ENCODE data around the gene KRTAP19-7. TPM values are rescaled to one million over a fixed set of nuclear protein-coding genes. Genes with fewer than 3 reads are reported as not detected.

Gene KRTAP19-7
- total RNA-seq, 1 experiment from 2014 or later: not detected

Small RNA genes lying within 50 kb of the gene (small RNA-seq; reads per million reads assigned to genes)
- gene AP000567.1 (not detected), gene KRTAP19-10P (not detected), gene KRTAP19-11P (not detected), gene KRTAP22-1 (not detected), gene KRTAP22-2 (not detected)

Other genes starting within 250 kb of the KRTAP19-7 start
- not detected in 2 replicates for gene KRTAP26-1, start 241.0 kb downstream of the KRTAP19-7 start, total RNA-seq (2014; rRNA removed; shearing (Covaris generic))
- not detected in 2 replicates for gene KRTAP27-1, start 223.6 kb downstream of the KRTAP19-7 start, total RNA-seq (2014; rRNA removed; shearing (Covaris generic))
- gene KRTAP23-1, start 212.7 kb downstream of the KRTAP19-7 start, total RNA-seq (2014; rRNA removed; shearing (Covaris generic)): not detected in 2 replicates
- not detected in 2 replicates for gene KRTAP13-2, start 189.0 kb downstream of the KRTAP19-7 start, total RNA-seq (2014; rRNA removed; shearing (Covaris generic))
- not detected in 2 replicates for gene KRTAP13-1, start 165.3 kb downstream of the KRTAP19-7 start, total RNA-seq (2014; rRNA removed; shearing (Covaris generic))
- gene KRTAP13-3, start 135.4 kb downstream of the KRTAP19-7 start, total RNA-seq (2014; rRNA removed; shearing (Covaris generic)): not detected in 2 replicates
- not detected in 2 replicates for gene KRTAP13-4, start 131.1 kb downstream of the KRTAP19-7 start, total RNA-seq (2014; rRNA removed; shearing (Covaris generic))
- gene KRTAP15-1, start 121.0 kb downstream of the KRTAP19-7 start, total RNA-seq (2014; rRNA removed; shearing (Covaris generic)): not detected in 2 replicates
- not detected in 2 replicates for gene KRTAP19-1, start 80.9 kb downstream of the KRTAP19-7 start, total RNA-seq (2014; rRNA removed; shearing (Covaris generic))
- gene KRTAP19-2, start 73.9 kb downstream of the KRTAP19-7 start, total RNA-seq (2014; rRNA removed; shearing (Covaris generic)): not detected in 2 replicates
- gene KRTAP19-3, start 69.3 kb downstream of the KRTAP19-7 start, total RNA-seq (2014; rRNA removed; shearing (Covaris generic)): not detected in 2 replicates
- gene KRTAP19-4, start 64.1 kb downstream of the KRTAP19-7 start, total RNA-seq (2014; rRNA removed; shearing (Covaris generic)): not detected in 2 replicates
- not detected in 2 replicates for gene KRTAP19-5, start 59.2 kb downstream of the KRTAP19-7 start, total RNA-seq (2014; rRNA removed; shearing (Covaris generic))
- not detected in 2 replicates for gene KRTAP19-6, start 19.4 kb downstream of the KRTAP19-7 start, total RNA-seq (2014; rRNA removed; shearing (Covaris generic))
- gene KRTAP22-2, start 29.1 kb upstream of the KRTAP19-7 start, total RNA-seq (2014; rRNA removed; shearing (Covaris generic)): not detected in 2 replicates
- not detected in 2 replicates for gene KRTAP6-3, start 31.1 kb upstream of the KRTAP19-7 start, total RNA-seq (2014; rRNA removed; shearing (Covaris generic))
- gene KRTAP6-2, start 37.6 kb upstream of the KRTAP19-7 start, total RNA-seq (2014; rRNA removed; shearing (Covaris generic)): not detected in 2 replicates
- not detected in 2 replicates for gene KRTAP22-1, start 39.8 kb upstream of the KRTAP19-7 start, total RNA-seq (2014; rRNA removed; shearing (Covaris generic))
- not detected in 2 replicates for gene KRTAP6-1, start 52.6 kb upstream of the KRTAP19-7 start, total RNA-seq (2014; rRNA removed; shearing (Covaris generic))
- not detected in 2 replicates for gene KRTAP20-1, start 55.1 kb upstream of the KRTAP19-7 start, total RNA-seq (2014; rRNA removed; shearing (Covaris generic))
- not detected in 2 replicates for gene KRTAP20-4, start 59.3 kb upstream of the KRTAP19-7 start, total RNA-seq (2014; rRNA removed; shearing (Covaris generic))
- not detected in 2 replicates for gene KRTAP20-2, start 73.9 kb upstream of the KRTAP19-7 start, total RNA-seq (2014; rRNA removed; shearing (Covaris generic))
- not detected in 2 replicates for gene KRTAP20-3, start 81.5 kb upstream of the KRTAP19-7 start, total RNA-seq (2014; rRNA removed; shearing (Covaris generic))
- not detected in 2 replicates for gene KRTAP21-3, start 157.5 kb upstream of the KRTAP19-7 start, total RNA-seq (2014; rRNA removed; shearing (Covaris generic))
- gene KRTAP21-2, start 185.9 kb upstream of the KRTAP19-7 start, total RNA-seq (2014; rRNA removed; shearing (Covaris generic)): not detected in 2 replicates
- gene KRTAP21-1, start 194.1 kb upstream of the KRTAP19-7 start, total RNA-seq (2014; rRNA removed; shearing (Covaris generic)): not detected in 2 replicates

Data from HT-29 (cell line).